NCI-H748 (cell line): ENCODE measurements around the gene TSPAN5.

ENCODE experiments used
- DNase-seq: peaks from one replicate; lab custom pipeline; 2025; ENCODE audit not compliant: unreplicated experiment; lab: John Stamatoyannopoulos, UW

Gene TSPAN5

GRCh38 chr4:98522062-98522461 is 136.3 kb downstream of the TSPAN5 start:
- no peak for DNase-seq

- no peak for DNase-seq
These were observed 136.9 kb downstream of the TSPAN5 start for GRCh38 chr4:98521486-98521885.

GRCh38 chr4:98519268-98519977 is 139.0 kb downstream of the TSPAN5 start:
- no peak for DNase-seq

GRCh38 chr4:98518559-98519267 is 139.7 kb downstream of the TSPAN5 start:
- no peak for DNase-seq

- DNase-seq, result no peak
These were observed 141.0 kb downstream of the TSPAN5 start for GRCh38 chr4:98517218-98518021.

GRCh38 chr4:98516441-98517217 is 141.8 kb downstream of the TSPAN5 start:
- peak; percentile 25 for DNase-seq

- DNase-seq, result no peak
These were observed 142.4 kb downstream of the TSPAN5 start for GRCh38 chr4:98516042-98516440.

- DNase-seq, result no peak
These were observed 143.0 kb downstream of the TSPAN5 start for GRCh38 chr4:98515470-98515809.

- no peak for DNase-seq
These were observed 143.5 kb downstream of the TSPAN5 start for GRCh38 chr4:98514741-98515469.

- DNase-seq, result no peak
These were observed 145.5 kb downstream of the TSPAN5 start for GRCh38 chr4:98512918-98513317.

GRCh38 chr4:98510757-98511517 is 147.5 kb downstream of the TSPAN5 start:
- DNase-seq, result no peak

GRCh38 chr4:98510340-98510739 is 148.1 kb downstream of the TSPAN5 start:
- no peak for DNase-seq

GRCh38 chr4:98509721-98510120 is 148.7 kb downstream of the TSPAN5 start:
- no peak for DNase-seq

- DNase-seq, result peak; percentile 52
These were observed 149.4 kb downstream of the TSPAN5 start for GRCh38 chr4:98508829-98509598.

- DNase-seq, result no peak
These were observed 150.2 kb downstream of the TSPAN5 start for GRCh38 chr4:98508248-98508647.

- no peak for DNase-seq
These were observed 151.1 kb downstream of the TSPAN5 start for GRCh38 chr4:98507299-98507698.

- DNase-seq, result peak; percentile 30
These were observed 151.8 kb downstream of the TSPAN5 start for GRCh38 chr4:98506462-98507132.

GRCh38 chr4:98505992-98506391 is 152.4 kb downstream of the TSPAN5 start:
- DNase-seq, result no peak
